Mesenchymal stem cell (in vitro differentiated cells and primary cell): Measurements from ENCODE around the gene COL27A1.
A peak's percentile ranks its signal among the peaks of the same experiment; 100 is the strongest.

ENCODE experiments used
- DNase-seq: peaks from one replicate; pipeline ENCODE4 v3.0.0-alpha.2; 2013
- H2AFZ ChIP-seq: one replicate; pipeline ENCODE4 v1.6.1; 2013; ENCODE audit warnings: low read depth, mild to moderate bottlenecking, control low read depth, inconsistent platforms, low read length, moderate library complexity
- H2AK5ac ChIP-seq: 2 replicates; pipeline ENCODE4 v1.6.1; 2013; ENCODE audit warnings: low read length, moderate library complexity, mild to moderate bottlenecking, inconsistent platforms; ENCODE audit not compliant: severe bottlenecking
- H2BK120ac ChIP-seq: one replicate; pipeline ENCODE4 v1.6.1; 2013; ENCODE audit warnings: low read depth, mild to moderate bottlenecking, inconsistent platforms, low read length, moderate library complexity
- H2BK12ac ChIP-seq, 2 experiments: one replicate each; pipeline ENCODE4 v1.6.1; 2013; ENCODE audit warnings: inconsistent platforms in 2 of 2, low read length in 2 of 2, mild to moderate bottlenecking in 2 of 2, moderate library complexity in 2 of 2, control low read depth in 1 of 2
- H2BK15ac ChIP-seq: one replicate; pipeline ENCODE4 v1.6.1; 2013; ENCODE audit warnings: mild to moderate bottlenecking, low read depth, inconsistent platforms; ENCODE audit not compliant: poor library complexity, severe bottlenecking
- H2BK5ac ChIP-seq: 2 replicates; pipeline ENCODE4 v1.6.1; 2013; ENCODE audit warnings: low read depth, mild to moderate bottlenecking, low read length, control low read depth, inconsistent platforms; ENCODE audit not compliant: poor library complexity, severe bottlenecking
- H3K14ac ChIP-seq, 2 experiments: one replicate each; pipeline ENCODE4 v1.6.1; 2013; ENCODE audit warnings: inconsistent platforms in 2 of 2, low read length in 2 of 2, control low read depth in 1 of 2, mild to moderate bottlenecking in 1 of 2, moderate library complexity in 1 of 2
- H3K18ac ChIP-seq, 2 experiments: one replicate each; pipeline ENCODE4 v1.6.1; 2013; ENCODE audit warnings: inconsistent platforms in 2 of 2, low read length in 2 of 2, control low read depth in 1 of 2, low read depth in 1 of 2, mild to moderate bottlenecking in 1 of 2
- H3K23ac ChIP-seq, 2 experiments: one replicate each; pipeline ENCODE4 v1.6.1; 2013; ENCODE audit warnings: inconsistent platforms in 2 of 2, low read length in 2 of 2, mild to moderate bottlenecking in 2 of 2, moderate library complexity in 2 of 2, control low read depth in 1 of 2
- H3K27ac ChIP-seq: 2 replicates; pipeline ENCODE4 v1.5.1; 2013; ENCODE audit warnings: mild to moderate bottlenecking, moderate library complexity, low read length, control low read depth, inconsistent platforms; ENCODE audit not compliant: poor library complexity, severe bottlenecking
- H3K27me3 ChIP-seq, 2 experiments: 2 replicates each; pipeline versions ENCODE4 v1.6.1 to v1.7.0; 2013; ENCODE audit warnings: low read length in 2 of 2, mild to moderate bottlenecking in 2 of 2, moderate library complexity in 2 of 2, control low read depth in 1 of 2, inconsistent platforms in 1 of 2; ENCODE audit not compliant: control insufficient read depth in 1 of 2, insufficient read depth in 1 of 2
- H3K36me3 ChIP-seq, 2 experiments: 2 replicates each; pipeline versions ENCODE4 v1.6.1 to v1.7.0; 2013; ENCODE audit warnings: low read length in 2 of 2, control low read depth in 1 of 2, inconsistent platforms in 1 of 2, low read depth in 1 of 2, mild to moderate bottlenecking in 1 of 2; ENCODE audit not compliant: insufficient read depth in 2 of 2, control insufficient read depth in 1 of 2
- H3K4ac ChIP-seq, 2 experiments: one replicate each; pipeline ENCODE4 v1.6.1; 2013; ENCODE audit warnings: inconsistent platforms in 2 of 2, low read length in 2 of 2, mild to moderate bottlenecking in 2 of 2, moderate library complexity in 2 of 2, control low read depth in 1 of 2, low read depth in 1 of 2
- H3K4me1 ChIP-seq: 2 replicates; pipeline ENCODE4 v1.6.1; 2013; ENCODE audit warnings: low read depth, low read length, control low read depth; ENCODE audit not compliant: control insufficient read depth, insufficient read depth
- H3K4me2 ChIP-seq: 2 replicates; pipeline ENCODE4 v1.6.1; 2013; ENCODE audit warnings: low read length, mild to moderate bottlenecking, inconsistent platforms; ENCODE audit not compliant: poor library complexity, severe bottlenecking
- H3K4me3 ChIP-seq, 2 experiments: 2 replicates each; pipeline versions ENCODE4 v1.5.1 to v1.7.0; 2013; ENCODE audit warnings: low read length in 2 of 2, mild to moderate bottlenecking in 2 of 2, control low read depth in 1 of 2, low read depth in 1 of 2; ENCODE audit not compliant: insufficient read depth in 1 of 2
- H3K79me1 ChIP-seq: replicated peaks from 2 replicates; pipeline ENCODE4 v1.6.1; 2013; ENCODE audit warnings: mild to moderate bottlenecking, control low read depth, low read length, inconsistent platforms; ENCODE audit not compliant: poor library complexity, severe bottlenecking
- H3K9ac ChIP-seq: 2 replicates; pipeline ENCODE4 v1.7.0; 2013; ENCODE audit warnings: mild to moderate bottlenecking, low read length, moderate library complexity
- H3K9me3 ChIP-seq: 2 replicates; pipeline ENCODE4 v1.7.0; 2013; ENCODE audit warnings: mild to moderate bottlenecking, low read length; ENCODE audit not compliant: control insufficient read depth
- H4K8ac ChIP-seq: one replicate; pipeline ENCODE4 v1.6.1; 2013; ENCODE audit warnings: inconsistent platforms, mild to moderate bottlenecking, low read length, moderate library complexity
- H4K91ac ChIP-seq: one replicate; pipeline ENCODE4 v1.6.1; 2013; ENCODE audit warnings: mild to moderate bottlenecking, low read length, inconsistent platforms
- WGBS: methylation state at CpG from one replicate; pipeline ENCODE4 v1.1.7; 2013; ENCODE audit warnings: mixed read lengths; 5-methylcytosine and 5-hydroxymethylcytosine counted together

The COL27A1 gene

GRCh38 chr9:114139071-114139470 is 16.3 kb upstream of the COL27A1 start:
- H3K27me3 ChIP-seq: peaks cover 31 to 54% of the 10 kb centered on the region in 2 experiments
- no peak overlapping the region for H3K27ac ChIP-seq
- no peak overlapping the region for H4K8ac ChIP-seq
- no peak overlapping the region for H2BK5ac ChIP-seq
- no peak overlapping the region for H4K91ac ChIP-seq
- no peak overlapping the region for H3K4me3 ChIP-seq
- H3K9me3 ChIP-seq: no peaks in the 10 kb centered on the region
- no peak overlapping the region for H3K14ac ChIP-seq
- H2AFZ ChIP-seq: no peak overlapping the region
- no peak overlapping the region for H3K4ac ChIP-seq
- no peaks in the 10 kb centered on the region for H3K79me1 ChIP-seq
- no peak overlapping the region for H3K23ac ChIP-seq
- no peak overlapping the region for H2BK12ac ChIP-seq
- H3K18ac ChIP-seq: no peak overlapping the region
- 43% methylated on average over 5 of the region's 5 CpGs for WGBS
- H3K9ac ChIP-seq: no peak overlapping the region
- H3K4me1 ChIP-seq: peaks cover 6% of the 10 kb centered on the region
- no peak for DNase-seq
- H2BK120ac ChIP-seq: no peak overlapping the region
- H3K4me2 ChIP-seq: no peak overlapping the region
- no peak overlapping the region for H2AK5ac ChIP-seq
- H2BK15ac ChIP-seq: no peak overlapping the region
- no peaks in the 10 kb centered on the region for H3K36me3 ChIP-seq

GRCh38 chr9:114140401-114140800 is 14.9 kb upstream of the COL27A1 start:
- no peak overlapping the region for H3K23ac ChIP-seq
- no peak overlapping the region for H3K4me2 ChIP-seq
- H3K27me3 ChIP-seq: peaks cover 31 to 62% of the 10 kb centered on the region in 2 experiments
- no peaks in the 10 kb centered on the region for H3K9me3 ChIP-seq
- no peak overlapping the region for H3K4me3 ChIP-seq
- no peak overlapping the region for H2BK5ac ChIP-seq
- H3K14ac ChIP-seq: no peak overlapping the region
- peaks cover 2% of the 10 kb centered on the region for H3K4me1 ChIP-seq
- DNase-seq: no peak
- H3K4ac ChIP-seq: no peak overlapping the region
- H3K9ac ChIP-seq: no peak overlapping the region
- H2AK5ac ChIP-seq: no peak overlapping the region
- H3K36me3 ChIP-seq: no peaks in the 10 kb centered on the region
- no peak overlapping the region for H4K8ac ChIP-seq
- WGBS: 95% methylated on average over 2 of the region's 2 CpGs
- H2BK120ac ChIP-seq: no peak overlapping the region
- no peak overlapping the region for H3K27ac ChIP-seq
- H2BK12ac ChIP-seq: no peak overlapping the region
- H3K79me1 ChIP-seq: no peaks in the 10 kb centered on the region
- H2AFZ ChIP-seq: no peak overlapping the region
- H4K91ac ChIP-seq: no peak overlapping the region
- no peak overlapping the region for H2BK15ac ChIP-seq
- no peak overlapping the region for H3K18ac ChIP-seq

- Histone ChIP-seq H2BK120ac (no peak overlapping the region), H4K8ac (no peak overlapping the region), H3K14ac (no peak overlapping the region), H2BK5ac (no peak overlapping the region), H3K9me3 (no peaks in the 10 kb centered on the region), H4K91ac (no peak overlapping the region), H3K9ac (no peak overlapping the region), H2BK12ac (no peak overlapping the region), H3K23ac (no peak overlapping the region), H3K27ac (no peak overlapping the region), H2AK5ac (no peak overlapping the region), H3K4me3 (no peak overlapping the region), H3K4me1 (peaks cover 2% of the 10 kb centered on the region), H3K4me2 (no peak overlapping the region), H3K79me1 (no peaks in the 10 kb centered on the region), H3K27me3 (peaks cover 28 to 60% of the 10 kb centered on the region in 2 experiments), H3K18ac (no peak overlapping the region), H3K4ac (no peak overlapping the region), H2BK15ac (no peak overlapping the region), H3K36me3 (no peaks in the 10 kb centered on the region), H2AFZ (no peak overlapping the region)
- 67% methylated on average over 4 of the region's 4 CpGs for WGBS
- no peak for DNase-seq
Observed at GRCh38 chr9:114140850-114141249, 14.5 kb upstream of the COL27A1 start.

- H3K79me1 ChIP-seq: no peaks in the 10 kb centered on the region
- no peak overlapping the region for H2BK15ac ChIP-seq
- H3K18ac ChIP-seq: no peak overlapping the region
- 58% methylated on average over 7 of the region's 7 CpGs for WGBS
- no peak overlapping the region for H3K4ac ChIP-seq
- H3K4me2 ChIP-seq: no peak overlapping the region
- H3K27ac ChIP-seq: no peak overlapping the region
- no peak overlapping the region for H3K9ac ChIP-seq
- no peaks in the 10 kb centered on the region for H3K36me3 ChIP-seq
- no peak overlapping the region for H2BK120ac ChIP-seq
- H3K14ac ChIP-seq: no peak overlapping the region
- peak; percentile 41 for DNase-seq
- H3K9me3 ChIP-seq: no peaks in the 10 kb centered on the region
- H3K4me3 ChIP-seq: no peak overlapping the region
- H2BK12ac ChIP-seq: no peak overlapping the region
- H4K8ac ChIP-seq: no peak overlapping the region
- no peak overlapping the region for H2AFZ ChIP-seq
- H2BK5ac ChIP-seq: no peak overlapping the region
- no peak overlapping the region for H3K23ac ChIP-seq
- H2AK5ac ChIP-seq: no peak overlapping the region
- H3K4me1 ChIP-seq: peaks cover 2% of the 10 kb centered on the region
- peaks cover 24 to 60% of the 10 kb centered on the region in 2 experiments for H3K27me3 ChIP-seq
- no peak overlapping the region for H4K91ac ChIP-seq
Observed at GRCh38 chr9:114141553-114142402, 13.6 kb upstream of the COL27A1 start.
